Ovary (tissue), 3 donors: ENCODE measurements around the gene IFT88.

ENCODE experiments used
- CTCF ChIP-seq, 3 donors: fragments of 450-650 bp in 2 of 3; fragments of 200-600 bp in 1 of 3; IDR thresholded peaks; one replicate each; pipeline versions ENCODE4 v1.5.1 to v1.8.0; 2016 to 2022; ENCODE audit warnings: antibody characterized with exemption in 3 of 3, mild to moderate bottlenecking in 1 of 3
- POLR2A ChIP-seq: fragments of 450-650 bp; IDR thresholded peaks from one replicate; pipeline ENCODE4 v1.6.1; 2017; ENCODE audit warnings: antibody characterized with exemption, mild to moderate bottlenecking, moderate library complexity
- donor health status: DM: no; HTN: no; CAD: no.

GRCh38 chr13:20709782-20710181 is 142.8 kb downstream of the IFT88 start:
- no peak for TF ChIP-seq CTCF (IDR thresholded peaks at IDR 0.05)
- no peak for TF ChIP-seq POLR2A
